Colonic mucosa (tissue), 4 donors: ENCODE measurements around the gene PMEPA1. TPM values are rescaled to one million over a fixed set of nuclear protein-coding genes. Genes with fewer than 3 reads are reported as not detected.

Experiments
- DNase-seq: peaks from one replicate; pipeline ENCODE4 v3.0.0-alpha.2; 2020
- H3K27ac ChIP-seq: fragments of 200-600 bp; one replicate; pipeline ENCODE4 v1.8.0; 2021
- H3K27me3 ChIP-seq: fragments of 200-600 bp; one replicate; pipeline ENCODE4 v1.8.0; 2021
- H3K36me3 ChIP-seq: fragments of 200-600 bp; one replicate; pipeline ENCODE4 v1.8.0; 2021
- H3K4me1 ChIP-seq: fragments of 200-600 bp; one replicate; pipeline ENCODE4 v1.8.0; 2021; ENCODE audit warnings: mild to moderate bottlenecking
- H3K4me3 ChIP-seq: fragments of 200-600 bp; one replicate; pipeline ENCODE4 v1.8.0; 2021
- H3K9ac ChIP-seq, 2 donors: one replicate each; pipeline ENCODE4 v1.7.0; 2013; ENCODE audit warnings: control low read depth in 2 of 2, low read depth in 2 of 2, low read length in 2 of 2
- H3K9me3 ChIP-seq: fragments of 200-600 bp; one replicate; pipeline ENCODE4 v1.8.0; 2021
- intact Hi-C: fragments of 100-400 bp; cut with DNase I; formaldehyde crosslinking; loops from one replicate; pipeline ENCODE4 v1.14.1; 2022
- total RNA-seq, 2 donors: library from RNA; stranded (reverse); fragmentation: NEBNext Ultra II Directional in 1 of 2; extraction: Animal tissue kit (Norgen Biotek cat#: 25700) in 1 of 2; gene quantifications; one replicate each; pipeline ENCODE4 v1.2.1, GENCODE V29; 2021
- TF ChIP-seq, protein P1 (sequence below): fragments of 200-600 bp; IDR thresholded peaks from one replicate; pipeline ENCODE4 v1.8.0; 2022; ENCODE audit warnings: antibody characterized with exemption, mild to moderate bottlenecking
- donor health status: healthy.
- donor health status: DM: no; HTN: no; CAD: no.
- donor health status: DM: no; HTN: no; CAD: no.

Gene PMEPA1
- total RNA-seq, 2 donors from 2014 or later, result 13.0 to 26.1 TPM

DNA sequence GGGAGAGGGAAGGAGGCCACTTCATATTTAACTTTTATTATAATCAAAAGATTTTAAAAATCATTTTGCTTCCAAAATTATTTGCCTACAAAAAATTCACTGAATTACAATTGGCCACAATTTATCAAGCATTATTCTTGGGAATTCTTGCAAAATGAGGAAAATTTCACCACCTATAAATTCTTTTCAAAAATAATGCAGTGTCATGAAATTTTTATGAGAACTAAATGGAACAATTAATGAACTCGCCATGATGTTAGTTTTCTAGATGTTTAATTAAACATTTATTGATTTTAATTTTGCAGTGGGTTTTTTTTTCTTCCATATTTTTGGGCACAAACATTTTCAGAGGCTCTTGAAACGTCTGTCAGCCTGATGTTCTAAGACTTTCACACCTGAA, 83.8 kb downstream of the PMEPA1 start:
- TF ChIP-seq, protein P1, sequence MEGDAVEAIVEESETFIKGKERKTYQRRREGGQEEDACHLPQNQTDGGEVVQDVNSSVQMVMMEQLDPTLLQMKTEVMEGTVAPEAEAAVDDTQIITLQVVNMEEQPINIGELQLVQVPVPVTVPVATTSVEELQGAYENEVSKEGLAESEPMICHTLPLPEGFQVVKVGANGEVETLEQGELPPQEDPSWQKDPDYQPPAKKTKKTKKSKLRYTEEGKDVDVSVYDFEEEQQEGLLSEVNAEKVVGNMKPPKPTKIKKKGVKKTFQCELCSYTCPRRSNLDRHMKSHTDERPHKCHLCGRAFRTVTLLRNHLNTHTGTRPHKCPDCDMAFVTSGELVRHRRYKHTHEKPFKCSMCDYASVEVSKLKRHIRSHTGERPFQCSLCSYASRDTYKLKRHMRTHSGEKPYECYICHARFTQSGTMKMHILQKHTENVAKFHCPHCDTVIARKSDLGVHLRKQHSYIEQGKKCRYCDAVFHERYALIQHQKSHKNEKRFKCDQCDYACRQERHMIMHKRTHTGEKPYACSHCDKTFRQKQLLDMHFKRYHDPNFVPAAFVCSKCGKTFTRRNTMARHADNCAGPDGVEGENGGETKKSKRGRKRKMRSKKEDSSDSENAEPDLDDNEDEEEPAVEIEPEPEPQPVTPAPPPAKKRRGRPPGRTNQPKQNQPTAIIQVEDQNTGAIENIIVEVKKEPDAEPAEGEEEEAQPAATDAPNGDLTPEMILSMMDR, result no peak
- intact Hi-C loops, result no loop called here
- Histone ChIP-seq H3K27me3 (no peaks in the 10 kb centered on the region), H3K9me3 (no peaks in the 10 kb centered on the region), H3K9ac (no peak overlapping the region), H3K27ac (no peak overlapping the region), H3K36me3 (no peaks in the 10 kb centered on the region), H3K4me1 (no peaks in the 10 kb centered on the region), H3K4me3 (no peak overlapping the region)
- DNase-seq, result no peak

DNA sequence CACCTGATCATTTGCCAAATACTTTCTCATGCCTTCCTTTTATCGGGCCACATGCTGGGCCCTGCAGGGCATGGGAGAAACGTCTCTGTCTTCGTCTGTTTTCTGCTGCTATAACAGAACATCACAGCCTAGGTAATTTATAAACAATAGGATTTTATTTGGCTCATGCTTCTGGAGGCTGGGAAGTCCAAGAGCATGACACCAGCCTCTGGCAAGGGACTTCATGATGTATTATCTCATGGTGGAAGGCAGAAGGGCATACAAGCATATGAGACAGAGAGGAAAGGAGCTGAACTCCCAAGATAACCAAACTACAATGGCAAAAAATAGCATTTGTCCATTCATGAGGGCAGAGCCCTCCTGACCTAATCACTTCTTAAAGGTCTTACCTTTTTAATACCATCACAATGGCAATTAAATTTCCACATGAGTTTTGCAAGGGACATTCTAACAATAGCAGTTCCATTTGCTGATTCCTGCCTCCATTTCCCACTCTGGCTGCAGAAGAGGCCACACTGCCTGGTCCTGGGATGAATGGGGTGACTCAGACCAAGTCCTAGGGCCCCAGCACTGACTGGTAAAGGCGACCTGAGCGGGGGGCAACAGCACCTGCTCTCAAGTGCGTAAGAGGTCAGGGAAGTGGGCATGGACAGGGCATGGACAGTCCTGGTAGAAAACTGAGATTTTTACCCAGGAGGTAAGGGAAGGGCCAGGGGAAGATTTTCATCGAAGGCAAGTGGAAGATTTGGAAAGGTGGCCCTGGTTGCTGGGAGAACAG, 84.4 kb downstream of the PMEPA1 start:
- Histone ChIP-seq H3K4me3 (no peak overlapping the region), H3K9ac (no peak overlapping the region), H3K36me3 (no peaks in the 10 kb centered on the region), H3K4me1 (no peaks in the 10 kb centered on the region), H3K27me3 (no peaks in the 10 kb centered on the region), H3K9me3 (no peaks in the 10 kb centered on the region), H3K27ac (no peak overlapping the region)
- no peak for DNase-seq
- intact Hi-C loops, result no loop called here
- TF ChIP-seq, protein P1, result no peak

DNA sequence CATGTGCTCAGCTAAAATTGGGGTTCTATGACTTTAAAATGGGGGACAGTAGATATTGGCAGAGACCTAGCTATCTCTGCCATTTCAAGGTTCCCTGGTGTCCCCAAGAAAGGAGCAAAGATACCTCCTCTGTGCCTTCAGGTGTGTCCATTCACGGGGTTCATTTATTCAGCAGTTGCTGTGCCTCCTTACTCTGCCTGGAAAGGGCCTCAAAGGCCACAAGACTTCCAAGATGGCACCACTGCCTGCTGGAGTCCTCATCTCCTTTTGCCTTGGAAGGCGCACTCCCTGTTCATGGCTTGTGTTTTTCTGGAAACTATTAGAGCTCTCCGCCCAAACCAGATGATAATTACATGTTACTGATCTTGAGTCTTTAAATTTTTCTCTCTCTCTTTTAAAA, 85.7 kb downstream of the PMEPA1 start:
- Histone ChIP-seq H3K27me3 (no peaks in the 10 kb centered on the region), H3K27ac (no peak overlapping the region), H3K4me1 (no peaks in the 10 kb centered on the region), H3K36me3 (no peaks in the 10 kb centered on the region), H3K9ac (no peak overlapping the region), H3K9me3 (no peaks in the 10 kb centered on the region), H3K4me3 (no peak overlapping the region)
- no peak for DNase-seq
- TF ChIP-seq, protein P1, result no peak
- intact Hi-C loops, result no loop called here

DNA sequence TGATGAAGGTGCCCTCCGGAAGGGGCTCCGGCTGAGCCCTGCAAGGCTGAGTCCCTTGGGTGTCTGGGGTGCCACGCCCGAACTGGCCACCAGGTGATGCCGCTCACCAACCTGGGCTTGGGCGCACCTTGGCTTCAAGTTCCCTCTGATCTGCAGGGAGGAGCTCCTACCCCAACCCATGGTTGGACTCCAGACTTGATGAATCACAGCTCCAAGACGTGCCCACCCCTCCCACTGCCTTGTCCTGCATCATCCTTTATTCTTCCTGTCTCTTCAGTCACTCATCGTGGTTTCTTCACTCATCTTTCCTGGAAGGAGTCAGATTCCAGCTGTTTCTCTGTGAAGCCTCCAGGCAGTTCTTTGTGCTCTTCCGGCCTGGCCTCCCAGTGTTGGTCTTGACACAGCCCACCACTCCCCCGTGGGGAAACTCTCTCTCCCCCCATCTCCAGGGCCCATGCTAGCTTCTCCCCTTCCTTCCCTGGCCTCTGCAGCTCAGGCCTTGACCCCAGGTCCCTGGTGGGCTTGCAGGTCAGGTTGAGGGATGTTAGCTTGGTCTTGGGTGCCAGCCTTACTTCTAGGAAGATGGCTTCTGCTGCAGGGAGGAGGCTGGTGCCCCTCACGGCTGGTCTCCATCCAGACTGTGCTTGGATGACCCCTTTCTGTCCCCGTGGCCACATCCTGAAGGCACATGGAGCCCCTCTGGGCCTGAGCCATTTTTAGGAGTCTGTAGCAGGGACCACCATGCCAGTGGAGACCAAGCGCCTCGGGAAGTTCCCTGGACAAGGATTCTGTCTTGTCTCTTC, 87.0 kb downstream of the PMEPA1 start:
- H3K36me3 ChIP-seq, result no peaks in the 10 kb centered on the region
- H3K27ac ChIP-seq, result no peak overlapping the region
- no peak overlapping the region for H3K9ac ChIP-seq
- peak; percentile 76 for DNase-seq
- H3K27me3 ChIP-seq, result no peaks in the 10 kb centered on the region
- H3K9me3 ChIP-seq, result no peaks in the 10 kb centered on the region
- intact Hi-C loops, result no loop called here
- H3K4me3 ChIP-seq, result no peak overlapping the region
- H3K4me1 ChIP-seq, result no peaks in the 10 kb centered on the region
- TF ChIP-seq, protein P1, result peak; percentile 80

DNA sequence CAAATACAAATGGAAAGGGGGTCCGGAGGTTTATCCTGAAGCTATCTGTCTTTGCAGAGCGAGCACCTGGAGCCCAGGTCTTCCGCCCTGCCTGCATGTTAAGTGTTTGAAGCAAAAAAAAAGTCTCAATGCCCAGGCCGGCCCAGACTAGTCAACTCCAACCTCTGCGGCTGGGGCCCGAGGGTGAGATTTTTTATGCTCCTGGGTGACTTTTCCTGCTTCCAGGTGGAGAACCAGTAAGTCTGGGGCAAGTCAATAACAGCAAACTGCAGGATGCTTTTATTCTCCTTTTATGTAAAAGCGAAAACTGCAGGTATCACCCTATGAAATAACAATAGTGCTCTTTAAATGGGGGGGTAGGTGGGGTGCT, 87.6 kb downstream of the PMEPA1 start:
- intact Hi-C loops, result no loop called here
- no peaks in the 10 kb centered on the region for H3K27me3 ChIP-seq
- DNase-seq, result no peak
- TF ChIP-seq, protein P1, result no peak
- H3K4me3 ChIP-seq, result no peak overlapping the region
- H3K27ac ChIP-seq, result no peak overlapping the region
- no peaks in the 10 kb centered on the region for H3K4me1 ChIP-seq
- H3K9ac ChIP-seq, result no peak overlapping the region
- H3K9me3 ChIP-seq, result no peaks in the 10 kb centered on the region
- H3K36me3 ChIP-seq, result no peaks in the 10 kb centered on the region
